ENCODE measurements around the gene BCAP29.
A peak's percentile ranks its signal among the peaks of the same experiment; 100 is the strongest.

Gene BCAP29

GRCh38 chr7:107609811-107610261 lies 29.8 kb downstream of the BCAP29 start:
- DNase-seq (ENCODE audit: low read depth): no peak
- H3K4me3 ChIP-seq (ENCODE audit: low read length): no peak overlapping the region
- TF ChIP-seq, protein P1, sequence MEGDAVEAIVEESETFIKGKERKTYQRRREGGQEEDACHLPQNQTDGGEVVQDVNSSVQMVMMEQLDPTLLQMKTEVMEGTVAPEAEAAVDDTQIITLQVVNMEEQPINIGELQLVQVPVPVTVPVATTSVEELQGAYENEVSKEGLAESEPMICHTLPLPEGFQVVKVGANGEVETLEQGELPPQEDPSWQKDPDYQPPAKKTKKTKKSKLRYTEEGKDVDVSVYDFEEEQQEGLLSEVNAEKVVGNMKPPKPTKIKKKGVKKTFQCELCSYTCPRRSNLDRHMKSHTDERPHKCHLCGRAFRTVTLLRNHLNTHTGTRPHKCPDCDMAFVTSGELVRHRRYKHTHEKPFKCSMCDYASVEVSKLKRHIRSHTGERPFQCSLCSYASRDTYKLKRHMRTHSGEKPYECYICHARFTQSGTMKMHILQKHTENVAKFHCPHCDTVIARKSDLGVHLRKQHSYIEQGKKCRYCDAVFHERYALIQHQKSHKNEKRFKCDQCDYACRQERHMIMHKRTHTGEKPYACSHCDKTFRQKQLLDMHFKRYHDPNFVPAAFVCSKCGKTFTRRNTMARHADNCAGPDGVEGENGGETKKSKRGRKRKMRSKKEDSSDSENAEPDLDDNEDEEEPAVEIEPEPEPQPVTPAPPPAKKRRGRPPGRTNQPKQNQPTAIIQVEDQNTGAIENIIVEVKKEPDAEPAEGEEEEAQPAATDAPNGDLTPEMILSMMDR (conservative IDR thresholded peaks at IDR 0.05; ENCODE audit: low read length): no peak

DNA sequence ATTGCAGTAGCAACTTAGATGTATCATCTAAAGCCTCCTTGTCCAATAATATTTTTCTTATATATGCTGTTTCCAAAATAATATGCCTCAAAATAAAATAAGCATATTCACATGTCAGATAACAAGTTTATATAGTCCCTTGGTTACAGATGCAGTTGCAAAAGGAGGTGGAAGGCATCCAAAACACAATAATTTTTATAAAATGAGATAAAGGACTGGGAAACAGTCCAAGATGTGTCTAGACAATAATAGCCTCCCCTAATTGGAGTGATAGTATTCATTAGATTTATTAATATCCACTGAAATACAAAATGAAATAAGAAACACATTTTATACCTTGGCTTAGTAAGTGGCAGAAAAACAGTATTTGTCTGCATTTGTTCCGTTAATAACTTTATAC lies 30.3 kb downstream of the BCAP29 start:
- DNase-seq (ENCODE audit: low read depth): no peak
- H3K4me3 ChIP-seq (ENCODE audit: low read length): no peak overlapping the region
- TF ChIP-seq, protein P1 (conservative IDR thresholded peaks at IDR 0.05; ENCODE audit: low read length): no peak

GRCh38 chr7:107613439-107613838 lies 33.4 kb downstream of the BCAP29 start:
- no peak overlapping the region for H3K4me3 ChIP-seq (ENCODE audit: low read length)
- TF ChIP-seq, protein P1 (conservative IDR thresholded peaks at IDR 0.05; ENCODE audit: low read length): no peak
- DNase-seq (ENCODE audit: low read depth): no peak

GRCh38 chr7:107613948-107614347 lies 33.9 kb downstream of the BCAP29 start:
- TF ChIP-seq, protein P1 (conservative IDR thresholded peaks at IDR 0.05; ENCODE audit: low read length): no peak
- H3K4me3 ChIP-seq (ENCODE audit: low read length): no peak overlapping the region
- DNase-seq (ENCODE audit: low read depth): peak; percentile 39

GRCh38 chr7:107614425-107614824 lies 34.4 kb downstream of the BCAP29 start:
- peak; percentile 89 for DNase-seq (ENCODE audit: low read depth)
- H3K4me3 ChIP-seq (ENCODE audit: low read length): no peak overlapping the region
- TF ChIP-seq, protein P1 (conservative IDR thresholded peaks at IDR 0.05; ENCODE audit: low read length): no peak

- no peak overlapping the region for H3K4me3 ChIP-seq (ENCODE audit: low read length)
- TF ChIP-seq, protein P1 (conservative IDR thresholded peaks at IDR 0.05; ENCODE audit: low read length): no peak
- no peak for DNase-seq (ENCODE audit: low read depth)
These were observed 36.0 kb downstream of the BCAP29 start for GRCh38 chr7:107615910-107616680.

GRCh38 chr7:107622429-107622828 lies 42.4 kb downstream of the BCAP29 start:
- TF ChIP-seq, protein P1 (conservative IDR thresholded peaks at IDR 0.05; ENCODE audit: low read length): peak; percentile 17
- DNase-seq (ENCODE audit: low read depth): peak; percentile 88
- H3K4me3 ChIP-seq (ENCODE audit: low read length): no peak overlapping the region

All from AG10803 (cell line).